GM18502 (cell line): Measurements from ENCODE around the gene MAN1B1.

Experiments
- ATAC-seq: cut with Tn5 transposase; IDR thresholded peaks from one replicate; pipeline ENCODE4 v1.9.1; 2021; ENCODE audit warnings: mild to moderate bottlenecking; ENCODE audit not compliant: unreplicated experiment, poor library complexity

Gene MAN1B1

GRCh38 chr9:137067860-137068538 lies 18.8 kb upstream of the MAN1B1 start:
- no peak for ATAC-seq

GRCh38 chr9:137068539-137069507 lies 18.0 kb upstream of the MAN1B1 start:
- no peak for ATAC-seq

- ATAC-seq = peak; percentile 18
Measured at GRCh38 chr9:137069508-137070091, 17.2 kb upstream of the MAN1B1 start.

GRCh38 chr9:137070201-137070905 lies 16.4 kb upstream of the MAN1B1 start, which contains the start of gene SAPCD2:
SAPCD2 (minus strand) TSS chr9:137070557; CDS start chr9:137070460, 97 bp downstream.
- ATAC-seq = peak; percentile 76

- ATAC-seq = peak; percentile 11
Measured at GRCh38 chr9:137070906-137071275, 15.9 kb upstream of the MAN1B1 start.

GRCh38 chr9:137071282-137071681 lies 15.5 kb upstream of the MAN1B1 start:
- no peak for ATAC-seq

- no peak for ATAC-seq
Measured at GRCh38 chr9:137073992-137074399, 12.8 kb upstream of the MAN1B1 start.

GRCh38 chr9:137074657-137075274 lies 12.0 kb upstream of the MAN1B1 start:
- no peak for ATAC-seq

GRCh38 chr9:137075275-137075775 lies 11.5 kb upstream of the MAN1B1 start:
- ATAC-seq = no peak

- no peak for ATAC-seq
Measured at GRCh38 chr9:137076636-137077009, 10.2 kb upstream of the MAN1B1 start.

- peak; percentile 54 for ATAC-seq
Measured at GRCh38 chr9:137077010-137077747, 9.6 kb upstream of the MAN1B1 start, which contains the start of gene UAP1L1. UAP1L1 (plus strand) TSS chr9:137077517; CDS start chr9:137077533, 16 bp downstream.

- peak; percentile 28 for ATAC-seq
Measured at GRCh38 chr9:137077758-137078693, 8.8 kb upstream of the MAN1B1 start.

- no peak for ATAC-seq
Measured at GRCh38 chr9:137078701-137079400, 7.9 kb upstream of the MAN1B1 start.

GRCh38 chr9:137079401-137079787 lies 7.4 kb upstream of the MAN1B1 start:
- ATAC-seq = no peak

GRCh38 chr9:137080260-137081122 lies 6.3 kb upstream of the MAN1B1 start:
- no peak for ATAC-seq

- no peak for ATAC-seq
Measured at GRCh38 chr9:137082222-137082924, 4.4 kb upstream of the MAN1B1 start.
